GM12891 (cell line): ENCODE measurements around the gene CAPNS1.

Source experiments
- PAX5 ChIP-seq: IDR thresholded peaks from 2 replicates; pipeline ENCODE4 v1.6.1; 2011; ENCODE audit warnings: low read length, moderate library complexity, mild to moderate bottlenecking; ENCODE audit not compliant: insufficient read depth, severe bottlenecking
- POLR2A ChIP-seq: IDR thresholded peaks from 2 replicates; pipeline ENCODE4 v1.6.1; 2011; ENCODE audit warnings: low read depth, low read length, control low read depth
- POLR2AphosphoS5 ChIP-seq: IDR thresholded peaks from 2 replicates; pipeline ENCODE4 v1.6.1; 2011; ENCODE audit warnings: low read depth, low read length, control low read depth
- POU2F2 ChIP-seq: IDR thresholded peaks from 2 replicates; pipeline ENCODE4 v1.6.1; 2011; ENCODE audit warnings: low read depth, mild to moderate bottlenecking, control low read depth, low read length, moderate library complexity
- SPI1 ChIP-seq: IDR thresholded peaks from 2 replicates; pipeline ENCODE4 v1.6.1; 2011; ENCODE audit warnings: low read depth, low read length, control low read depth
- TAF1 ChIP-seq: IDR thresholded peaks from 2 replicates; pipeline ENCODE4 v1.6.1; 2011; ENCODE audit warnings: low read depth, low read length, control low read depth

- TF ChIP-seq POLR2AphosphoS5 (no peak), TAF1 (no peak), POLR2A (no peak), PAX5 (no peak), POU2F2 (no peak), SPI1 (no peak)
These were observed 14.3 kb upstream of the CAPNS1 start for GRCh38 chr19:36125557-36125956.
